Activated T-helper 17 cell treated with anti-CD3 and anti-CD28 coated beads, Interleukin-2, amount 50 U/mL, for 72 hours (primary cell): ENCODE results near the gene AHNAK2. TPM values are rescaled to one million over a fixed set of nuclear protein-coding genes. Genes with fewer than 3 reads are reported as not detected.
A peak's percentile ranks its signal among the peaks of the same experiment; 100 is the strongest.

Experiments used
- ATAC-seq: fragments of 150-1000 bp; cut with Tn5 transposase; replicated peaks from 2 replicates; pipeline ENCODE4 v1.10.0; 2021; ENCODE audit warnings: mild to moderate bottlenecking, moderate library complexity
- H3K27ac Mint-ChIP-seq: one replicate; pipeline ENCODE4 v1.8.0; 2022; ENCODE audit warnings: mixed read lengths
- H3K27me3 Mint-ChIP-seq: one replicate; pipeline ENCODE4 v1.8.0; 2022; ENCODE audit warnings: mixed read lengths
- H3K36me3 Mint-ChIP-seq: one replicate; pipeline ENCODE4 v1.8.0; 2022; ENCODE audit warnings: low read depth, mild to moderate bottlenecking, mixed read lengths
- H3K4me1 Mint-ChIP-seq: one replicate; pipeline ENCODE4 v1.8.0; 2022; ENCODE audit warnings: mixed read lengths
- H3K4me3 Mint-ChIP-seq: one replicate; pipeline ENCODE4 v1.8.0; 2022; ENCODE audit warnings: mild to moderate bottlenecking, mixed read lengths
- H3K9me3 Mint-ChIP-seq: one replicate; pipeline ENCODE4 v1.8.0; 2022; ENCODE audit warnings: mixed read lengths
- total RNA-seq, 2 donors: library from RNA; stranded (reverse); gene quantifications; one replicate each; pipeline ENCODE4 v1.2.3, GENCODE V29; 2022

The AHNAK2 gene
- total RNA-seq, 2 donors from 2014 or later: 0.05 to 0.06 TPM

- no peak for ATAC-seq
- Mint-ChIP-seq H3K9me3 (no peaks in the 10 kb centered on the region), H3K4me3 (no peak overlapping the region), H3K4me1 (peaks cover 4% of the 10 kb centered on the region), H3K27me3 (no peaks in the 10 kb centered on the region), H3K36me3 (no peaks in the 10 kb centered on the region), H3K27ac (no peak overlapping the region)
These were observed 21.2 kb upstream of the AHNAK2 start for GRCh38 chr14:104999361-104999760.

GRCh38 chr14:104998801-104999200 lies 20.6 kb upstream of the AHNAK2 start:
- no peak overlapping the region for H3K27ac Mint-ChIP-seq
- no peak overlapping the region for H3K4me3 Mint-ChIP-seq
- no peak for ATAC-seq
- H3K27me3 Mint-ChIP-seq: no peaks in the 10 kb centered on the region
- H3K4me1 Mint-ChIP-seq: peaks cover 4% of the 10 kb centered on the region
- H3K9me3 Mint-ChIP-seq: no peaks in the 10 kb centered on the region
- H3K36me3 Mint-ChIP-seq: no peaks in the 10 kb centered on the region

GRCh38 chr14:104996483-104996882 lies 18.3 kb upstream of the AHNAK2 start:
- H3K9me3 Mint-ChIP-seq: no peaks in the 10 kb centered on the region
- no peak overlapping the region for H3K4me3 Mint-ChIP-seq
- peaks cover 8% of the 10 kb centered on the region for H3K4me1 Mint-ChIP-seq
- H3K27ac Mint-ChIP-seq: no peak overlapping the region
- H3K27me3 Mint-ChIP-seq: no peaks in the 10 kb centered on the region
- ATAC-seq: no peak
- no peaks in the 10 kb centered on the region for H3K36me3 Mint-ChIP-seq

DNA sequence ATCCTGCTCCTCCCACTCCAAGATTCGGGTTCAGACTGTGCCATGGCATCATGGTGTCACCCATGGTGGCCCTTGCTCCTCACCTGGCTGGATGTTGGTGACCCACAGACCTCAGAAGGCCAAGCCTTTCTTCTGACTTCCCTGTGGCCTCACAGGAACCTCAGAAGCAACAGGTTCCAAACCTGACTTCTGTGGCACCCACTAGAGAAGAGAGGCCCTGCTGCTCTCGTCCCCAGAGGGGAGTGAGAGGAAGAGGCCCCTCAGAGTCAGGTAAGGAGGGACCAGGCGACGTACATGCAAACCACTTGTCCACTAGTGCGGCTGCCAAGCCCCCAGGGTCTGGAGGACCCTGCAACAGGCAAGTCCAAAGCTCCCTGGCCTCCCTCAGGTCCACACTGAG lies 17.9 kb upstream of the AHNAK2 start:
- ATAC-seq: no peak
- Mint-ChIP-seq H3K27me3 (no peaks in the 10 kb centered on the region), H3K36me3 (no peaks in the 10 kb centered on the region), H3K27ac (no peak overlapping the region), H3K4me3 (no peak overlapping the region), H3K9me3 (no peaks in the 10 kb centered on the region), H3K4me1 (peaks cover 8% of the 10 kb centered on the region)

DNA sequence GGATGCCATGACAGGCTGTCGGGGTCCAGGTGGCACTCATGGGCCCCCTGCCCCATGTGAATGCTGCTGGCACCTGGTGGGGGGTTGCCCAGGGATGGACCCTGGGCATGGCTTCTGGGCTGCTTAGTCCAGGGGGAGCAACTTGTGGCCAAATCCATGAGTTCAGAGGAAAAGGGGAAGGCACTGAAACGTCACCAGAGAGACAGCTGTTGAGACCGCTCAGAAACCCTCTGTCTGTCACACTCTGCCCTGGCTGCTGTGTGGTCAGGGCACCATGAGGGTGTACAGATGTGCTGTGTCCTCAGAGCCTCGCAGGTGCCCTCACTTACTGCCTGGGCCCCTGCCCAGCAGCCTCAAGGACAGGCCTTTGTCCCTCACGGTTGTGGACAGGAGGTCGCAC lies 16.8 kb upstream of the AHNAK2 start:
- no peak overlapping the region for H3K4me3 Mint-ChIP-seq
- H3K27ac Mint-ChIP-seq: no peak overlapping the region
- no peaks in the 10 kb centered on the region for H3K36me3 Mint-ChIP-seq
- H3K4me1 Mint-ChIP-seq: peaks cover 8% of the 10 kb centered on the region
- no peak for ATAC-seq
- H3K27me3 Mint-ChIP-seq: no peaks in the 10 kb centered on the region
- H3K9me3 Mint-ChIP-seq: no peaks in the 10 kb centered on the region

DNA sequence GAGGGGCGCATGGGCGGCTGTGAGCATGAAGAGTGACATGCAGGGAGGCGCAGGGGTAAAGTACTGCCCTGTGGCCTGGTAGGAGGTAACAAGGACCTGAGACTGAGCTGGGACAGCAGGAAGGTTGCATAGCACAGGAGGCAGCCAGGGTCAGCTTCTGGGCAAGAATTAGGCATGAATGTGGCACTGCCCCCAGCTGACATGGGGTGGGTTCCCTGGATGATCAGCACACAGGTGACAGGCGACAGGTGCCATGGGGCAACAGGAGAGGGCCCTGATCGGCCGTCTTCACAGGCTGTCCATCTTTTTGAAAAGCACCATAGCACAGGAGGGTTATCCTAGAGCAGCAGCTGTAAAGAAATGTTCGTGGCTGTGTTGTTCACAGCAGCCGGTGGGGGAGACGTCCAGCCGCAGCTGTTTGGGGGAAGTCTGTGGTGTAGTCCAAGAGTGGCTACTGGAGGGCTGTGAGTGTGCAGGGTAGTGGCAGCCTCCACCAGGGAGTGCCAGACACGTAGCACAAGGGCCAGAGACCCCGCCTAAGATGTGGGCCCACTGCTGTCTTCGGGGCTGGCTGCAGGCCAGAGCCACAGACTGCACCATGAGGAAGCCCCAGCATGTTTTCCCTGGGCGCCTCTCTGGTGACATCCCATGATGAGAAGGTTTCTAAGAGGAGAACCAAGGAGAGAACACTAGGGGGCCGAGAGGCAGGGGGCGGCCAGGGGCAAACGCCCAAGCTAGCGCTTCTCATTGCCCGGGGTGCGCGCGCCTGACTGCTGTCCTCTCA lies 15.8 kb upstream of the AHNAK2 start:
- Mint-ChIP-seq H3K4me1 (peaks cover 5% of the 10 kb centered on the region), H3K27ac (no peak overlapping the region), H3K27me3 (no peaks in the 10 kb centered on the region), H3K9me3 (no peaks in the 10 kb centered on the region), H3K36me3 (no peaks in the 10 kb centered on the region), H3K4me3 (no peak overlapping the region)
- no peak for ATAC-seq

DNA sequence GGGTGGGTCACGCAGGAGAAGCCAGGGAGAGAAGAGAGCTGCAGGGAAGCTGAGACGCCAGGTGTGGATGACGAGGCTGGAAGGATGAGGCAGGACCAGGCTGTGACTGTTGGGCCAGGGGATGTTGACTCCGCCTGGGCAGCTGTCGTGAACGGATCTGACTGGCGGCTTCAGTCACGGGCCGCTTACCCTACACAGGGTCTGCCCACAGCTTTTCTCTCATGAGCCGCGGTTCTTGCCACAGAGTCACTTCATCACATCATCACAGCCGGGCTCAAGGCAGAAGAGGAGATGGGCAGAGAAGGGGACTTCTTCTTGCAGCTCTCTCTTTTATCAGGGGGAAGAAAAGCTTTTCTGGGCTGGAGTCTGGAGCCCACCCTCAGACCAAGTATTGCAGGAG lies 15.1 kb upstream of the AHNAK2 start:
- Mint-ChIP-seq H3K4me3 (no peak overlapping the region), H3K27ac (no peak overlapping the region), H3K36me3 (no peaks in the 10 kb centered on the region), H3K9me3 (no peaks in the 10 kb centered on the region), H3K27me3 (no peaks in the 10 kb centered on the region), H3K4me1 (peaks cover 5% of the 10 kb centered on the region)
- ATAC-seq: no peak

GRCh38 chr14:104992501-104992900 lies 14.3 kb upstream of the AHNAK2 start:
- Mint-ChIP-seq H3K36me3 (no peaks in the 10 kb centered on the region), H3K4me1 (peaks cover 5% of the 10 kb centered on the region), H3K9me3 (no peaks in the 10 kb centered on the region), H3K4me3 (no peak overlapping the region), H3K27me3 (no peaks in the 10 kb centered on the region), H3K27ac (peak overlapping the region; percentile 41)
- ATAC-seq: no peak

DNA sequence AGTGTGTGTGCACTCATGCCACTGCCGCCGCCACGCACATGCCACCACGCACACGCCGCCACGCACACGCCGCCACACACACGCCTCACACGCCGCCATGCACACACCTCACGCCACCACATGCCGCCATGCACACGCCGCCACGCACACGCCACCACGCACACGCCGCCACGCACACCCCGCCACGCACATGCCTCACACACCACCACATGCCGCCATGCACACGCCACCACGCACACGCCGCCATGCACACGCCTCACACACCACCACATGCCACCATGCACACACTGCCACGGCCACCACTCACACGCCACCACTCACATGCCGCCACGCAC lies 13.7 kb upstream of the AHNAK2 start:
- H3K4me3 Mint-ChIP-seq: no peak overlapping the region
- no peaks in the 10 kb centered on the region for H3K36me3 Mint-ChIP-seq
- peak overlapping the region; percentile 41 for H3K27ac Mint-ChIP-seq
- H3K27me3 Mint-ChIP-seq: no peaks in the 10 kb centered on the region
- ATAC-seq: no peak
- H3K4me1 Mint-ChIP-seq: peaks cover 9% of the 10 kb centered on the region
- no peaks in the 10 kb centered on the region for H3K9me3 Mint-ChIP-seq

DNA sequence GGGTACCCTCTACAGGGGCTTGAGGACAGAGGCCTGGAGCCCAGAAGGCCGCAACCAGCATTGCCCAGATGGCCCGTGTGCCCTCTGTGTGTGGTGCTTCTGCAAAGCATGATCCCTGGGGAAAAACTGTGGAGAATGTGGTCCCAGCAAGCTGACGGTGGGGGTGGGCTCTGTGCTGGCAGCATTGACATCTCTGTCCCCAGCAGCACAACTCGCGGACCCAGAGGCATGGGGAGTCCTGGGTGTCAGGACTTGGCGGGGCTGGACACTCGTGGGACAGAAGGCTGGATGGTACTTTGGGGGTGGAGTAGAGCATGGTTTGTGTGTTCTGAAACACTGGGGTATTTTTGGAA lies 11.8 kb upstream of the AHNAK2 start:
- no peak for ATAC-seq
- Mint-ChIP-seq H3K36me3 (no peaks in the 10 kb centered on the region), H3K27ac (no peak overlapping the region), H3K4me1 (peaks cover 9% of the 10 kb centered on the region), H3K27me3 (no peaks in the 10 kb centered on the region), H3K9me3 (no peaks in the 10 kb centered on the region), H3K4me3 (no peak overlapping the region)

DNA sequence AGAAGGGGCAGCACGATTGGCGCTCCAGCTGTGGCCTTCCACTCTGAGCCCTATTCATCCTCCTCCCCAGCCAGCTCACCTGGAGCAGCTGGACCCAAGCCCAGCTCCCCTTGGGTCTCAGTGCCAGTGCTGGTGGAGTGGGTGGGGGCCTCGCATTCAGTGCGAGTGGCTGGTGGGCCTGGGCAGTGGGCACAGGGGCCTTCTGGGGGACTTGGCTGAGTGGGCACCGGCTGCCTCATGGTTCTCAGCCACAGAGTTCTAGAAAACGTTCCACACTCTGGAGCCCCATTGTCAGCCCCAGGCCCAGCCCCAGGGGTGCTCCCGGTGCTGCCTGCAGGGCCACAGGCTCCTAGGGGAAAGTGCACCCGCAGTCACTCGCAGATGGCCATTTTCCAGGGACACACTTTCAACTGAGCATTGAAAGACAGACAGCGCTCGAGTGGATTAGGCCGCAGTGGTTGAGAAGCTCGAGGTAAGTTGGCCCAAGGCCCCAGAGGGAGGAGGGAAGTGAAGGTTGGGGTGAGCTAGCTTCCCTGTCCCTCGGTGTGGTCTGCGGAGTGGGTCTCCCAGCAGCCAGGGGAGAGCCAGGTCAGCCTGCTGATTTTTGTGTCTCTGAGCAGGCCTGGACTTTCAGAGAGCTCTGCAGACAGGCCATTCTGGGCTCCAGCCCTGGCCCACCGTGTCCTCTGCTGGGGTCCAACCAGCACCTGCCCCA lies 11.2 kb upstream of the AHNAK2 start:
- Mint-ChIP-seq H3K27me3 (no peaks in the 10 kb centered on the region), H3K36me3 (no peaks in the 10 kb centered on the region), H3K9me3 (no peaks in the 10 kb centered on the region), H3K4me3 (no peak overlapping the region), H3K27ac (no peak overlapping the region), H3K4me1 (peaks cover 9% of the 10 kb centered on the region)
- ATAC-seq: no peak

- no peaks in the 10 kb centered on the region for H3K9me3 Mint-ChIP-seq
- H3K4me1 Mint-ChIP-seq: peaks cover 4% of the 10 kb centered on the region
- ATAC-seq: no peak
- no peaks in the 10 kb centered on the region for H3K36me3 Mint-ChIP-seq
- no peak overlapping the region for H3K27ac Mint-ChIP-seq
- H3K27me3 Mint-ChIP-seq: no peaks in the 10 kb centered on the region
- H3K4me3 Mint-ChIP-seq: peak overlapping the region; percentile 62
These were observed 8.5 kb upstream of the AHNAK2 start for GRCh38 chr14:104986487-104987164.

- Mint-ChIP-seq H3K27ac (peak within 1 kb of the TSS; percentile 59), H3K27me3 (no peaks in the 10 kb centered on the region), H3K4me3 (peak within 1 kb of the TSS; percentile 71), H3K9me3 (no peaks in the 10 kb centered on the region), H3K36me3 (no peaks in the 10 kb centered on the region), H3K4me1 (peaks cover 4% of the 10 kb centered on the region)
- ATAC-seq: peak; percentile 99
These were observed 7.7 kb upstream of the AHNAK2 start, which contains the start of gene CLBA1 for GRCh38 chr14:104985675-104986486. Gene CLBA1 (plus strand): TSS chr14:104985788. CDS start chr14:104986432, 644 bp downstream.
